HuH-7.5 (cell line): ENCODE results near the gene FCSK.
A peak's percentile ranks its signal among the peaks of the same experiment; 100 is the strongest.

ENCODE experiments used
- DNase-seq: peaks from one replicate; pipeline ENCODE4 v3.0.0; 2011; ENCODE audit warnings: low spot score

The FCSK gene

DNA sequence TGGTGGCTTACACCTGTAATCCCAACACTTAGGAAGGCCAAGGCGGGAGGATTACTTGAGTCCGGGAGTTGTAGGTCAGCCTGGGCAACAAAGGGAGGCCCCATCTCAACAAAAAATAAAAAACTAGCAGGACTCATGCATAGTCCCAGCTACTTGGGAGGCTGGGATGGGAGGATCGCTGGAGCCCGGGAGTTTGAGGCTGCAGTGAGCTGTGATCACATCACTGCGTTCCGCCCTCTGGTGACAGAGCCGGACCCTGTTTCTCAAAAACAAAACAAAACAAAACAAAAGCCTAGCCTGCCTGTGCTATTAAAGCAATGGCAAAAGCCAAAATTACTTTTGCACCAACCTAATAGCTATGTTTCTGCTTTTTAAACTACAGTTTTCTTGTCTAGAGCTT, 1.5 kb downstream of the FCSK start:
- no peak for DNase-seq

DNA sequence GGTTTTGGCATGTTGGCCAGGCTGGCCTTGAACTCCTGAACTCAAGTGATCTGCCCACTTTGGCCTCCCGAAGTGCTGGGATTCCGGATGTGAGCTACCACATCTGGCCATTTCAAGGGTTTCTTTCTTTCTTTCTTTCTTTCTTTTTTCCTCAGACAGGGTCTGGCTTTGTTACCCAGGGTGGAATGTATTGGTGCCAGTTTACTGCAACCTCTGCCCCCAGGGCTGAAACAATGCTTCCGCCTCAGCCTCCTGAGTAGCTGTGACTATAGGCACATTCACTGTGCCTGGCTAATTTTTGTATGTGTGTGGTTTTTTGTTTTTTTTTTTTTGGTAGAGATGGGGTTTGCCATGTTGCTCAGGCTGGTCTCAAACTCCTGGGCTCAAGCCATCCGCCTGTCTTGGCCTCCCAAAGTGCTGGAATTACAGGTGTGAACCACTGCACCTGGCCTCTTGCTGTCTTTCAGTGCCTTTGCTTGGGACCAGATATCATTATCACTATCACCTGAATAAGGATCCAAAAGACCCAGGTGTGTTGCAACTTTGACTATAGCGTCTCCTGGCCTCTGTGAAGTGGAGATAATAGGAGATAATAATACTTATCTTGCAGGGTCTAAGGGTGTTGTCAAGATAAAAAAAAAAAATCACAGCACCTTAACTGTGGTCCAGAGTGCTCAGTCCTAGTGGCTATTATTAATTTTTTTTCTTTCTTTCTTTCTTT, 3.2 kb downstream of the FCSK start:
- DNase-seq = no peak

DNA sequence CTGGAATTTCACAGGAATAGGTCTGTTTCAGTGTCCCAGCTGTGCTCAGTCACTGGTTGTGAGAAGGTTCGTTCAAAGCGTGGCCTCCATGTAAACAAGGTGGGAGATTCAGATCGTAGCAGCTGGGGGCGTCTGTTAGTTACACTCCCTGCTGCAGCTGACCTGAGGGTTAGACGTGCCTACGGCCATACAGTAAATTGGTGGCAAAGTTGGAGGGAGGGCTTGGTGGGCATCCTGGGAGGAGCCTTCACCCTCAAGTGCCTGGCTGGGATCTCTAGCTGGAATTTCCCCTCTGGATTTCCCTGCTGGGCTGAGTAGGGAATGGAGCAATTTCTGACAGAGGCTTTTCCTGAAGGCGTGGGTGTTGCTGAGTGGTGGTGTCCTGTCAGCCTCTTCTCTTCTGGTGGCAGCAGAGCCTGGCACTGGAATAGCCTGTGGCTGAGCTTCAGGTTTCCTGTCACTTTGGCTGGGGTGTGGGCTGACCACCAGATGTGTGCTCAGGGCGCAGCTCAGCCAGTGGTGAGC, 6.4 kb downstream of the FCSK start:
- no peak for DNase-seq

DNA sequence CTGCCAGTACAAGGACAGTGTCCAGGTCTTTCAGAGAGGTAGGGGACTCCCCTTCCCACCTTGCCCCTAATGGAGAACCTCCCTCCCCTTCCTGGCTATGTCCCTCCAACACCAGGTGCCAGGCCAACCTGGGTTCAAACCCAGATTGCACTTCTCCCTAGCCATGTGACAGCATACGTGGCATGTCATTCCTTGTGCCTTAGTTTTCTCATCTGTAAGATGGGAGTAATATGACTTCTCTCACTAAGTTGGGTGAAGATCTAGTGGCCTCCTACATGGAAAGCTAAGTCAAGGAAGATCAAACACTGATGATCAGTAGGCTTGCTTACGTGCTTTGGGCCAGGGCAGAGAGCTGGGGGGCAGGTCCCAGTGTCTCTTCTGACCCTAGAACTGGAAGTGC, 8.8 kb downstream of the FCSK start:
- no peak for DNase-seq

DNA sequence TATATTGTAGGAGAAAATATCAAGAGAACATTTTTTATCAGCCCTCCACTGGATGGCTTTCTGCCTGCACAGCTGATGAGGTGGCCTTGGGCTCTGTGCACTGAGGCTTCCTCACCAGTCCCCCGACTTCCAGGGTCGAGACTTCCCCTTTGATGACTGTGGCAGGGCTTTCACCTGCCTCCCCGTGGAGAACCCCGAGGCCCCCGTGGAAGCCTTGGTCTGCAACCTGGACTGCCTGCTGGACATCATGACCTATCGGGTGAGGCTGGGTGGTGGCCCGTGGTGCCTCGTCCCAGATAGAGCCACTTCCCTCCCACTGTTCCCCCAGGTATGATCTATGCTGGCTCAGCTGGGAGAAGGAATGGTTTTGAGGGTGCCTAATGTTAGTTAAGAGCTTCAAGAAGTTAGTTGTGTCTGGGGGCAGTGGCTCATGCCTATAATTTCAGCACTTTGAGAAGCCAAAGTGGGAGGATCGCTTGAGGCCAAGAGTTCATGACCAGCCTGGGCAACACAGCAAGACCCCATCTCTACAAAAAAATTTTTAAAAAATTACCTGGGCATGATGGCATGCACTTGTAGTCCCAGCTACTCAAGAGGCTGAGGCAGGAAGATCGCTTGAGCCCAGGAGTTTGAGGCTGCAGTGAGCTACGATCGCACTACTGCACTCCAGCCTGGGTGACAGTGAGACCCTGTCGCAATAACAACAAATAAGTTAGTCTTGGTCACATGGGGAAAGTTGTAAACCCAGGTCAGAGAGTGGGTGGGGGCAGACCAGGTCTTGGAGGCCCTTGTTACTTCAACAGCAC, 11.8 kb downstream of the FCSK start:
- no peak for DNase-seq

DNA sequence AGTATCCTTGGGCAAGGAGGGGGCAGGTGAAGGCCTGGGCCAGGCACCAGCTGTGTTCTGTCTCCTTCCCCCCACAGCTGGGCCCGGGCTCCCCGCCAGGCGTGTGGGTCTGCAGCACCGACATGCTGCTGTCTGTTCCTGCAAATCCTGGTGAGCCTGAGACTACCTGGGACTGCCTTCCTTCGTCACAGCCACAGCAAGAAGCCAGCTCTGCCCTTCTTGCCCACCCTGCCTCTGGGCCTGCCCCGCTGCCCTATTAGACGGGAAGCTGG, 12.3 kb downstream of the FCSK start:
- no peak for DNase-seq

DNA sequence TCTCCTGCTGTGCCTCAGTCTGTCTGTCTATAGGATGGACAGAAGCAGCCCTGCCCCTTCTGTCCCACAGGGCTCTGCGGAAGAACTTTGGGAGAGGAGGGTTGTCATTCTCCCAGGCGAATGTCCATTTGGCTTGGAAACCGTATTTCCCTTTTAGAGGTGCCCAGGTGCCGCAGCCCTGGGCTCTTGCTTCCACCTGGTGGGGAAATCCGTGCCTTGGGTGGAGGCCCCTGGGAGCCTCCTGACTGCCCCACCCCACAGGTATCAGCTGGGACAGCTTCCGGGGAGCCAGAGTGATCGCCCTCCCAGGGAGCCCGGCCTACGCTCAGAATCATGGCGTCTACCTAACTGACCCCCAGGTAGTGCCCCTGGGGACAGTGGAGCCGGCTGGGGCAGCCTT, 12.7 kb downstream of the FCSK start:
- DNase-seq = no peak

DNA sequence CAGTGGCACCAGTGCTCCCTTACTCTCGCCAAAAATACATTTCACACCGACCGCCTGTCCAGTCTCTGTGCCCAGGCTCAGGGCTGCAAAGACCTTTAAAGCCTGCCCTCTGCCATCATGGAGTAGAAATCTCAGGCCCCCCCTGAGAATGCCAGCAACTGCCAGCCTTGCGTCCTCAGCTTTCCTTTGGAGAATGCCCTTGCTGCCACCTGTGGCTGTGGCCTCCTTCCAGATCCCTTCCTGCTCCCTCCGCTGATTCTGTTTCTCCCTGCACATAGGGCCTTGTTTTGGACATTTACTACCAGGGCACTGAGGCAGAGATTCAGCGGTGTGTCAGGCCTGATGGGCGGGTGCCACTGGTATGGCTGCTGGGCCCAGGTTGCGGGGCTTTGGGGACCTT, 13.2 kb downstream of the FCSK start:
- DNase-seq = no peak

DNA sequence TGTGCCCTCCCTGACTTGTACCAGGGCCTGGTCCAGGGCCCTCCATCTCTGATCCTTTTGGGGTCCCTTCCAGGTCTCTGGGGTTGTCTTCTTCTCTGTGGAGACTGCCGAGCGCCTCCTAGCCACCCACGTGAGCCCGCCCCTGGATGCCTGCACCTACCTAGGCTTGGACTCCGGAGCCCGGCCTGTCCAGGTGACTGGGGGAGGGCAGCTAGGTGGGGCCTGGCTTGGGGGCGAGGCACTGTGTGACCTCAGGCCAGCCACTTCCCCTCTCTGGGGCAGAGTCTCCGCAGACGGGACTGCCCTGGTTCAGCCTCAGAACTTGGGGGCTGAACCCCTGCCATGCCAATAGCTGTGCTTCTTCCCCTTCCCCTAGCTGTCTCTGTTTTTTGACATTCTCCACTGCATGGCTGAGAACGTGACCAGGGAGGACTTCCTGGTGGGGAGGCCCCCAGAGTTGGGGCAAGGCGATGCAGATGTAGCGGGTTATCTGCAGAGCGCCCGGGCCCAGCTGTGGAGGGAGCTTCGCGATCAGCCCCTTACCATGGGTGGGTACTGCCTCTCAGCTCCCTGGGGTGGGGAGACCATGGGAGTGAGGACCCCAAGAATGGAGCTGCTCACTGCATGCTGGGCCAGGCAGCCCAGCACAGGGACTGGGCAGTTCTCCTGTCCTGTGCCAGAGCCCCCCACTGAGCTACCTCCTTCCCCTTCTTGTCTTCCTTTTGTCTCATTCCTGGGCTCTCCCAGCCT, 14.6 kb downstream of the FCSK start:
- no peak for DNase-seq

DNA sequence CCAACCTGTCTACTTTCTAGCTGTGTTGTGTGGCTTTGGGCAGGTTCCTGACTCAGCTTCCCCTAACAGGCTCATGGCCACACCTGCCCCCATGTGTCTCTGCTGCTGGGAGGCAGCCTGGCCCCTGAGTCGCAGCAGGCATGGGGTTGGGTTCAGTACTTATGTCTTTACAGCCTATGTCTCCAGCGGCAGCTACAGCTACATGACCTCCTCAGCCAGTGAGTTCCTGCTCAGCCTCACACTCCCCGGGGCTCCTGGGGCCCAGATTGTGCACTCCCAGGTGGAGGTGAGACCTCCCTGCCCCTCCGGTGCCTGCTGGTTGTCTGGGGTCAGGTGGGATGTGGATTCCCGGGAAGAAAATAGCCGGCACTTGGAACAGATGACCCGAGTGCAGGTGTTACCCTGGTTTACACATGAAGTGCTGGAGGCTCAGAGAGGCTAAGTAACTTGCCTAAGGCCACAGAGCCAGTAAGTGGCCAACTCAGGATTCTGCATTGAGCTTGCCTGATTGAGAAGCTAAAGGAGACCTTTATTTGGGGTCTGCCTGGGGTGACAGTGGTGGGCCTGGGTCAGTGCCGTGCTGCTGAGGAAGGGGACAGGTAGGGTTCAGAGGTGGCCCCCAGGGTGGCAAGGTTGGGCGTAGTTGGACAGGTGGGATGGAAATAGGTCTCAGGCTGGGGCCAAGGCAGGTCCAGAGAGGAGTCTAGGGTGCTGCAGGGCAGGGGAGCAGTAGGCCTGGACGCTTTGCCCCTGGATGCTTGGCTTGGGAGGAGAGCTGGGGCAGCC, 15.9 kb downstream of the FCSK start:
- no peak for DNase-seq

DNA sequence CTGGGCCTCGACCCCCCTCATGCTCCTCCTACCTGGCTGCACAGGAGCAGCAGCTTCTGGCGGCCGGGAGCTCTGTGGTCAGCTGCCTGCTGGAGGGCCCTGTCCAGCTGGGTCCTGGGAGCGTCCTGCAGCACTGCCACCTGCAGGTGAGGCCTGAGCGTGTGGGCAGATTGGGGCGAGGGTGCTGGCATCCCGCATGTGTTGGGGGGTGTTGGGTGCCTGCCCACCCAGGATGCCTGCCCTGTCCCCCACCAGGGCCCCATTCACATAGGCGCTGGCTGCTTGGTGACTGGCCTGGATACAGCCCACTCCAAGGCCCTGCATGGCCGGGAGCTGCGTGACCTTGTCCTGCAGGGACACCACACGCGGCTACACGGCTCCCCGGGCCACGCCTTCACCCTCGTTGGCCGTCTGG, 16.5 kb downstream of the FCSK start:
- peak; percentile 84 for DNase-seq

DNA sequence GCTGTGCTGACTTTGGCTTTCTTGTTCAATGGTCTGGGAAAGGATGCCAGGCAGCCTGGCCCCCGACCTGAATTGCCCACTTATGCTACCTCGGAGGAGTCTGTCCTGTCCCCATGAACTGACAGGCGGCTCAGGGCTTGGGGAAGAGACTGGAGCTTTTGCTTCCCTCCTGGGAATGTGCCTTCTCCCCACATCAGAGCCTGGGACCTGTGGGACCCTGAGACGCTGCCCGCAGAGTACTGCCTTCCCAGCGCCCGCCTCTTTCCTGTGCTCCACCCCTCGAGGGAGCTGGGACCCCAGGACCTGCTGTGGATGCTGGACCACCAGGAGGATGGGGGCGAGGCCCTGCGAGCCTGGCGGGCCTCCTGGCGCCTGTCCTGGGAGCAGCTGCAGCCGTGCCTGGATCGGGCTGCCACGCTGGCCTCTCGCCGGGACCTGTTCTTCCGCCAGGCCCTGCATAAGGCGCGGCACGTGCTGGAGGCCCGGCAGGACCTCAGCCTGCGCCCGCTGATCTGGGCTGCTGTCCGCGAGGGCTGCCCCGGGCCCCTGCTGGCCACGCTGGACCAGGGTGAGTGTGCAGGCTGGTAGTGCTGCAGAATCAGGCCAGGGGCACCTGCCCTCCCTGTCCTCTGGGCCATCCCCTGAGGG, 18.5 kb downstream of the FCSK start:
- no peak for DNase-seq

DNA sequence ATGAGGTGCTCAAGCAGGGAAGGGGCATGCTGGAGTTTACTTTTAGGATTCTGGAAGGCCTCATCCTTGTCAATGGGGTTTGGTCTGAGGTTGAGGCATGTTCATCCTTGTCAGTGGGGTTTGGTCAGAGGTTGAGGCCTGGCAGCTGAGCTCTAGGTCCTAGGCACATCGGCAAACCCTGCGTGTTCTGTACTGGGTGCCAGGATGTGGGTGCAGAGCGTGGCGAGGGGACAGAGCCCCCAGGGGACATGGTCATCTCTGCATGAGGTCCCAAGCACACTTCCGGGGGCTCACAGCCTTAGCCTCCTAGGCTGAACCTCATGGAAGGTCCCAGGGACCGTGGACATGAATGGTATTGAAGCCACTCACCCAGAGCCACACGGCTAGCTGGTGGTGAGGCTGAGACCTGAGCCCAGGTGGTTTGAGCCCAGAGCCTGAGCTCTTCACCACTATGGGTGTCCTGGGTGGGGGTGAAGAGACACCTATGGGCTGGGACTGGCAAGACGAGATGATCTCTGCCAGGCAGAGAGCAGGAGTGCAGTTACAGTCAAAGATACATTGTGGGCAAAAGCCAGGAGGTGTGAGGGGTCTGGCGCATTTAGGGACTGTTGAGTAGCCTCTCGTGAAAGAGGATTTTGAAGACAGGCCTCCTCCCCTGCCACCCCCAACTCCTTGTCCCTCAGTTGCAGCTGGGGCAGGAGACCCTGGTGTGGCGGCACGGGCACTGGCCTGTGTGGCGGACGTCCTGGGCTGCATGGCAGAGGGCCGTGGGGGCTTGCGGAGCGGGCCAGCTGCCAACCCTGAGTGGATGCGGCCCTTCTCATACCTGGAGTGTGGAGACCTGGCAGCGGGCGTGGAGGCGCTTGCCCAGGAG, 19.3 kb downstream of the FCSK start:
- no peak for DNase-seq

DNA sequence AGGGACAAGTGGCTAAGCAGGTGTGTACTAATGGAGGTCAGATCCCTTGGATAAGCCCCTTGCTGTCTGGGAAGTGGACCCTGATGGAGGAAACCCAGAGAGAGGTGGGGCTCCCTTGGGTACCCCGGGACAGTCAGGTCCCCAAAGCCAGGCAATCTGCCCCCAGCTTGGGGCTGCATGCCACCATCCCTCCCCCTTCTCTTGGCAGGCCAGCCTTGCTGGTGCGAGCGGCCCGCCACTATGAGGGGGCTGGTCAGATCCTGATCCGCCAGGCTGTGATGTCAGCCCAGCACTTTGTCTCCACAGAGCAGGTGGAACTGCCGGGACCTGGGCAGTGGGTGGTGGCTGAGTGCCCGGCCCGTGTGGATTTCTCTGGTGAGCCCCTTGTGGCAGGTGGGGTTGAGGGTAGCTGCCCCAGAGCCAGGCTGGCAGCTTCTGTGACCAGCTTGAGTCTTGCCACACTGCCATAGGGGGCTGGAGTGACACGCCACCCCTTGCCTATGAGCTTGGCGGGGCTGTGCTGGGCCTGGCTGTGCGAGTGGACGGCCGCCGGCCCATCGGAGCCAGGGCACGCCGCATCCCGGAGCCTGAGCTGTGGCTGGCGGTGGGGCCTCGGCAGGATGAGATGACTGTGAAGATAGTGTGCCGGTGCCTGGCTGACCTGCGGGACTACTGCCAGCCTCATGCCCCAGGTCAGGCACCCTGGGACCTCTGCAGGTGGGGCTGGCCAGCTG, 20.1 kb downstream of the FCSK start:
- DNase-seq = no peak

DNA sequence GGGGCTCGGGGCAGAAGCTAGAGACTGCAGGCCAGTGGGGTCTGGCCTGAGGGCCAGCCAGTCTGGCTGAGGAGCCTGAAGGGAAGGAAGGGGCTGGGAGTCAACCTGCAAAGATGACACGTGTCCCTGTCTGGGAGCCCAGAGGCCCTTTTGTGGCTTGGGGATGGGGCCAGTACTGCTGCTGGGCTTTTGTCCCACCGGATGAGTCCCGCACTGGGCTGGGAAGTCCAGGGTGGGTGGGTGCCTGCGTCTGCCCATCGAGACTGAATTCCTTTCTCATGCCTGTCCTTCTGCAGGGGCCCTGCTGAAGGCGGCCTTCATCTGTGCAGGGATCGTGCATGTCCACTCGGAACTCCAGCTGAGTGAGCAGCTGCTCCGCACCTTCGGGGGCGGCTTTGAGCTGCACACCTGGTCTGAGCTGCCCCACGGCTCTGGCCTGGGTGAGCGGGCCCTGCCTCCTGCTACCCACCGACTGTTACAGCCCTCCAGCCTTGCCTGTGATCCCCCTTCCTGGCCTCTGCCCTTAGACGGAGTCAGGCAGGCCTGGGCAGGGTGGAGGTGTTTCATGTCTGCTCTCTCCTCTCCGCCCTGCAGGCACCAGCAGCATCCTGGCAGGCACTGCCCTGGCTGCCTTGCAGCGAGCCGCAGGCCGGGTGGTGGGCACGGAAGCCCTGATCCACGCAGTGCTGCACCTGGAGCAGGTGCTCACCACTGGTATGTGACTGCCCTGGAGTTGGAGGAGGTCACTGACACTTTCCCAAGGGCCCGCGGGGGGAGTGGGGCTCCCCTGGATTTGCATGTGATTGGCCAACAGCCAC, 20.9 kb downstream of the FCSK start:
- no peak for DNase-seq

DNA sequence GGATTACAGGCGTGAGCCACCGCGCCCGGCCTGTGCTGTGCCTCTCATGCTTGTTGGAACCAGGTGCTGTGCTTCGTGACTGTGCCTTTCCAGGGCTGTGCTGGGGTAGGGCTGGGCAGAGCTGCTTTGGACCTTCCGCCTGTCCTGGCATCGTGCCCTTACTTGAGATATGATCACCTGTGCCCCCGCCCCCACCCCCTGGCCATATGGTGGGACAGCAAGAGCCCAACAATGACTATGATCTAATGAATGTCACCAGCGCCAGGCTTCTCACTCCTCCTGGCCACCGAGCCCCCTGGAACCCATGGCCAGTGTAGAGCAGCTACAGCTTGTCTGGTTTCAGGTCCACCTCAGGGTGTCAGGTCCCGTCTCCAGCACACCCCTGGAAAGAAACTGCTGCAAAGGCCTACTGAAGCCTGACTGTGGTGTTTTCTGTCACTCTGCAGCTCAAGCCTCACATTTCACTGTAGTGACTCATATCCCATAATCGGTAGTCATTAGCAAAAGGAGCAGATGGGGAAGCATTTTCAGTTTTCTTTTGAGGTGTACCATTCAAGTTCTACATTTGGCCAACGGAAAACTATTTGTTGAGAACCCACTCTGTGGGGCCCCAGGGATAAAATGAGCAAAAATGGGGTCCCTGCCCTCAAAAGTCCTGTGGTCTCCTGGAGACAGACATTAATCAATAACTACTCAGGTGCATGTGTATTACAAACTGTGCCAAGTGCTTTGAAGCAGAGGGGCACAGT, 22.1 kb downstream of the FCSK start:
- no peak for DNase-seq

DNA sequence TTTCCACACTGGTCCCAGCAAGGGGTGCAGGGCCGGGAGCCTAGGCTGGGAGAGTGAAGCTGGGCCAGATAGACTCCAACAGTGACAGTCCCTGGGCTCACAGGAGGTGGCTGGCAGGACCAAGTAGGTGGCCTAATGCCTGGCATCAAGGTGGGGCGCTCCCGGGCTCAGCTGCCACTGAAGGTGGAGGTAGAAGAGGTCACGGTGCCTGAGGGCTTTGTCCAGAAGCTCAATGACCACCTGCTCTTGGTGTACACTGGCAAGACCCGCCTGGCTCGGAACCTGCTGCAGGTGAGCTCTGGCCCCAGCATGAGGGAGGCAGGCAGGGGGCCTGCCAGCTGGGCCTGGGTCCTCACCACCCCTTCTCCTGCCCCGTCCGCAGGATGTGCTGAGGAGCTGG, 23.8 kb downstream of the FCSK start:
- DNase-seq = no peak

DNA sequence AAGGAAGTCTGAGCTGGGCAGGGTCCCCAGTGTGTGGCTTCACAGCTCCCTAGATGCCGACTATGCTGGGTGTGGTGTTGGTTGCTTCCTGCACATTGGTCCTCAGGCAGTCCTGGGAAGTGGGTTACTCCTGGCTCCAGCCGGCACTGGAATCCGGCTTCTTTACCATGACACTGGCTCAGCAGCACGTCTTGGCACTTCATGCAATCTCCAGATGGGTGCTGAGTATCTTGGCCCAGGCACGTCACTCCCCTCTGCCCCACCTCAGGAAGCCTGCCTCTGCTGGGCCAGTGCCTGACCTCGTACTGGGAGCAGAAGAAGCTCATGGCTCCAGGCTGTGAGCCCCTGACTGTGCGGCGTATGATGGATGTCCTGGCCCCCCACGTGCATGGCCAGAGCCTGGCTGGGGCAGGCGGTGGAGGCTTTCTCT, 24.5 kb downstream of the FCSK start:
- no peak for DNase-seq
